Measurements from ENCODE around the gene ROS1.

ROS1 gene

DNA sequence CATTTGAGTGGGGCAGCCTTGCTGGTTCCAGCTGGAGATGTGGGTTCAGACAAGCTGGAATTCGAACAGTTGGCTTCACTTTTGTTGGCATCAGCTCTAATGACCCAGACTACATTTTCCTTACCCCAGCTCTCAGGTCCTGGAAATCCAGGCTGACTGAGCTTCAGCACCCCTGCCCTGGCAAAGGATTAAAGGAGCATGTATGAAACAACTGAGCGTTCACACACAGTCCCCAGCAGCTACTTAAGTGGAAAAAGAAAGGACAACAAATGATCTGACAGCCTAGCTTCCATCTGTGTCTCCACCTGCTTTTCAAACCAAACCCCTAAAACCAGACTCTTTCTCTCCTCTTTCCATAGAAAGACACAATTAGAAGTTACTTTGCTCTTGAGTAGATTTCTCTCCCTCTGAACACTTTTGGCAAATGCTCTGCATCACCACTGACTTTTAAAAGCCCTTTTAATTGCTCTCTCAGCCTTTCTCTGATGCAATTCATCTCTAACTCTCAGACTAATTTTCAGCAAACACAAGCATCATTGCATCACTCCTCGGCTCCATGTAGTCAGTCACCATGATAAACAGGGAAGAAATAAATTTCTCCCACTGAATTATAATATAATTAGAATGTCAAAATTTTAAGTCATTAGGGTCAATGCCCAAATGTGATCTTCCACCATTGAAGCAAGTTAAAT lies 28.1 kb downstream of the ROS1 start:
- H3K27me3 ChIP-seq (ENCODE audit: control insufficient read depth, insufficient read depth, low read length), result no peaks in the 10 kb centered on the region
- no peaks in the 10 kb centered on the region for H3K9me3 ChIP-seq (ENCODE audit: control insufficient read depth, insufficient read depth, low read length)
- no peaks in the 10 kb centered on the region for H3K4me1 ChIP-seq (ENCODE audit: control insufficient read depth, insufficient read depth, low read length)
- no peak overlapping the region for H3K4me3 ChIP-seq (ENCODE audit: low read depth, low read length)
- no peaks in the 10 kb centered on the region for H3K36me3 ChIP-seq (ENCODE audit: control insufficient read depth, insufficient read depth, low read length)
- no peak overlapping the region for H3K9ac ChIP-seq (ENCODE audit: low read depth, low read length)

DNA sequence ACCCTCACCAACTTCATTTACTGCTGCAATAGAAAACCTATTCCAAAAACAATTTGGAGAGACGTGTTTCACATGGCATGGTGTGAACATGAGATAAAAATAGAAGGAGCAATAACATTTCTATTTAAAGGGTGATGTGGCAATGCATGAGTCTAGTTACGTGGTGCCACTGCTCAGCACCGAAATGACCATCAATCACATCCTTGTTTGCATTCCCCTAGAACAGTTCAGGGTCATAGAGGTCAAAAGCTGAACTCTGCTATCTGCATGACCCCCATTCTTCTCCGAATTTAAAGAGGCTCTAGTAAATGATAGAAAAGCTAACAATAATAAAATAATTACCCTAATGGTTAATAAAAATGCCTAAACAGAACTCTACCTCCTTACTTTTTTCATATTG lies 29.5 kb downstream of the ROS1 start:
- Histone ChIP-seq H3K36me3 (ENCODE audit: control insufficient read depth, insufficient read depth, low read length) (no peaks in the 10 kb centered on the region), H3K4me3 (ENCODE audit: low read depth, low read length) (no peak overlapping the region), H3K9me3 (ENCODE audit: control insufficient read depth, insufficient read depth, low read length) (no peaks in the 10 kb centered on the region), H3K27me3 (ENCODE audit: control insufficient read depth, insufficient read depth, low read length) (no peaks in the 10 kb centered on the region), H3K4me1 (ENCODE audit: control insufficient read depth, insufficient read depth, low read length) (no peaks in the 10 kb centered on the region), H3K9ac (ENCODE audit: low read depth, low read length) (no peak overlapping the region)

DNA sequence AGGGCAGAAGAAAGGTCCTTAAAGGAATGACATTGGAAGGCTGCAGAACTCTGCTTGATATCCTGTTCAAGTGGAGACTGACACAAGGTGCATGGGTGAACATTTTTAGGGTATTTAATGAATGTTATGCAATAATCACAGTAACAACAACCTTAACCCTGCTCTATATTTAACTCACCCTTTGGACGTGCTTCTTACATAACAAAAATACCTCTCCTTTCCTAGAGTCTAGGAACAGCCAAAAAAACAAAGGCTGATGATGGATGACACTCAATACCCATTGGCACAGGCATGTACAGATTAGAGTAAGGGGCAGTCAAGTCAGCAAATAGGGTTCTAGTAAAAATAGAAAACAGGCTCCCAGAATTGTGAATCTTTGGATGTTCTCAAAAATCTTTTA lies 30.6 kb downstream of the ROS1 start:
- no peak overlapping the region for H3K9ac ChIP-seq (ENCODE audit: low read depth, low read length)
- H3K36me3 ChIP-seq (ENCODE audit: control insufficient read depth, insufficient read depth, low read length), result no peaks in the 10 kb centered on the region
- H3K4me1 ChIP-seq (ENCODE audit: control insufficient read depth, insufficient read depth, low read length), result no peaks in the 10 kb centered on the region
- H3K9me3 ChIP-seq (ENCODE audit: control insufficient read depth, insufficient read depth, low read length), result no peaks in the 10 kb centered on the region
- H3K27me3 ChIP-seq (ENCODE audit: control insufficient read depth, insufficient read depth, low read length), result no peaks in the 10 kb centered on the region
- no peak overlapping the region for H3K4me3 ChIP-seq (ENCODE audit: low read depth, low read length)

DNA sequence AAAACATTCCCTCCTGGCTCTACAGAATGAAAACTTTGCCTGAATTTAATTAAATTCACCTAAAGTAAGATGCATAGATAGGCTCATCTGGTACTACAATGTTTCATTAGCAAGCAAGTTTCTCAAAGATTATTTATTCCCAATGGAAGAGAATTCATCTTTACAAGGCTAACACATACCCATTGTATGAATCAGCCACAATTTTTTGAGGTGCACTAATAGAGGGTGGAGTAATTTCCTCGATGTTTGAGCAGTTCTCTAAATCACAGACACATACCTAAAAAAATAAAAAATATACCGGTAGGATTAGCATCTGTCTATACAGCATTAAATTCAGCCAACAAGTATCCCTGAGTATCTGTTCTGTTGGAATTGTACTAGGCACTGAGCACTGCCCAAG lies 32.7 kb downstream of the ROS1 start:
- Histone ChIP-seq H3K9ac (ENCODE audit: low read depth, low read length) (no peak overlapping the region), H3K36me3 (ENCODE audit: control insufficient read depth, insufficient read depth, low read length) (no peaks in the 10 kb centered on the region), H3K4me1 (ENCODE audit: control insufficient read depth, insufficient read depth, low read length) (no peaks in the 10 kb centered on the region), H3K27me3 (ENCODE audit: control insufficient read depth, insufficient read depth, low read length) (no peaks in the 10 kb centered on the region), H3K9me3 (ENCODE audit: control insufficient read depth, insufficient read depth, low read length) (no peaks in the 10 kb centered on the region), H3K4me3 (ENCODE audit: low read depth, low read length) (no peak overlapping the region)

DNA sequence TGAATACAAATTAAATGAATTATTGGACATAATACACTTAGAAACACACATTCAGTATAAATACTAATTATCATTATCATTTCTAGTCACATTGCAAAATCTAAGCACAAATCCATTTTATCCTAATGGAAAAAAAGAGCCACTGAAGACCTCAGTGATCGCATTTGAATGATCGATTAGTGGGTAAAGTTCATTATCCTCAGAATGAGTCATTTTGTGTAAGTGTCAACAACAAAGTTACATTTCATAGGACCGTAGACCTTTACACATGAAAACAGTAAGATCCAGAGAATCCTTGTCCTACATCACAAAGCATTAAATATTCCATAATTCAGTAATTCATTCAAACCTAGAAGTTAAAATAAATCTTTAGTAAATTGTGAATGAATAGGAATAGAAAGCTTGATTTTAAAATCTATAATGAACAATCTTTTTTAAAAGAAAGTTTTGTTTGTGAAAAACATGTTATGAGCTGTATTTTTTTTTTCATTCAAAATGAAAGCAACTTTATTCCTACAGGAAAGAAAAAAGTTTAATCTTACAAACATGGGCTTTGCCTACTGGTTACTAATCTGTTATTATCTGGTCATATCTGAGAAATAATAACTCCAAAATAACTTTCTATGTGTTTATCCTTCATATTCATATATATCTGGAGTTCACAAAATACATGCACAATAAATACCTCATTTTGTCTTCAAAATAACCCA lies 33.7 kb downstream of the ROS1 start:
- H3K27me3 ChIP-seq (ENCODE audit: control insufficient read depth, insufficient read depth, low read length), result no peaks in the 10 kb centered on the region
- no peak overlapping the region for H3K4me3 ChIP-seq (ENCODE audit: low read depth, low read length)
- H3K36me3 ChIP-seq (ENCODE audit: control insufficient read depth, insufficient read depth, low read length), result no peaks in the 10 kb centered on the region
- H3K9ac ChIP-seq (ENCODE audit: low read depth, low read length), result no peak overlapping the region
- H3K4me1 ChIP-seq (ENCODE audit: control insufficient read depth, insufficient read depth, low read length), result no peaks in the 10 kb centered on the region
- H3K9me3 ChIP-seq (ENCODE audit: control insufficient read depth, insufficient read depth, low read length), result no peaks in the 10 kb centered on the region

DNA sequence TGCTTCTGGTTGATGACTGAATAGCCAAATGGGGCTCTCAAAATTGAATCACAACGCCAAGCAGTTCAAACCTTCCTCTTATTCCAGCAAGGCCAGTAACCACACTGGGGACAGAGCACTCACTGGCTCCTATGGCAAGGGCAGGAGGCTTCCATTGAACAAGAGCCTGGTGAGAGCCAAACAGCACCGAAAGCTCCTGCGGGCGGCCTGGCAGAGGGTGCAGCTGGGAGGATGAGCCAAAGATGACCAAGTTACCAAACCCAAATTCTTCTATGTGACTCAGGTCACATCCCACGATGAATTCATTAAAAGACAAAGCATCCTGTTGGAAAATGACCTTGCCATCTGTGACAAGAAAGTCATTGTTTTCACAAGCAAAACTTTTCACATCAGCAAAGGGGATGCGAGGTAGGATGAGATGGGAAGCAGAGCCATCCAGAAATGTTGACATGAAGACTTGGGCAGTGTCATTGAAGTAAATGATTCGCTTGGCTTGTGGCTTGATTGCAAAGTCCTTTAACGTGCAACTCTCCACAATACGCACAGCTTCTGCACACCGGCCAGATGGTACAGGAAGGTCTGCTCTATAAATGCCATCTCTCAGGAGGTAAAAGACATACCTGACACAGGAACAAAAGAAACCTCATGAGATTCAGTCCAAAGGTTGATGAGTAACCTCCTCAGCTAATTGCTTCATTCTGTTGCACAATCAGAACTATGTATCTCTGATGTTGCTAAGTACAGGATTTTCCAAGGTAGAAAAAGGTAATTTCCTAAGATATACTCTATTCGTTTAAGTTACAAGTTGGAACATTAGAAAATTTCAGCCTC lies 36.3 kb downstream of the ROS1 start:
- no peaks in the 10 kb centered on the region for H3K36me3 ChIP-seq (ENCODE audit: control insufficient read depth, insufficient read depth, low read length)
- H3K27me3 ChIP-seq (ENCODE audit: control insufficient read depth, insufficient read depth, low read length), result no peaks in the 10 kb centered on the region
- H3K4me1 ChIP-seq (ENCODE audit: control insufficient read depth, insufficient read depth, low read length), result no peaks in the 10 kb centered on the region
- no peak overlapping the region for H3K4me3 ChIP-seq (ENCODE audit: low read depth, low read length)
- H3K9ac ChIP-seq (ENCODE audit: low read depth, low read length), result no peak overlapping the region
- H3K9me3 ChIP-seq (ENCODE audit: control insufficient read depth, insufficient read depth, low read length), result no peaks in the 10 kb centered on the region

DNA sequence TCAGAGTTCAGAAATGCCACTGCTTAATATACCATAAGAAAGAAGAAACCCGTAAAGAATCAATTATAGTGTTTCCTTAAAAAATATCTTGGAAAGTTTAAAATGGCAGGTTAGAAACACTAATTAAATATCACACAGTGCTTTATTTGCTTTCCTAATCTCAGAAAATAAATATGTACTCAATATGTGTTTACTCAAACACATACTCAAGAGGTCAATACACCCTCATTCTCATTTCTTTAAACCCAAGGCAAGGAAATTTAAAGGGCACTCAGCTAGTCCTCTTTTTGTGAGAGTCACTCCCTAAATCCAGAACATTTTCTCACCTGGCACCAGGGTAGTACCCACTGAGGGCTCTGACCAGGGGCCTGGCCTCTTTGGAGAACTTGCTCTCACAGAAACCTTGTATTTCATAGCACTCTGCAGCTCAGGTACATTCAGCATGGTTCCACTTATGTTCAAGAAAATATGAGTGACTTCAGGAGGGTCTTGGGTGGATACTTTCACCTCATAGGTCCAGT lies 38.2 kb downstream of the ROS1 start:
- no peaks in the 10 kb centered on the region for H3K4me1 ChIP-seq (ENCODE audit: control insufficient read depth, insufficient read depth, low read length)
- H3K9me3 ChIP-seq (ENCODE audit: control insufficient read depth, insufficient read depth, low read length), result no peaks in the 10 kb centered on the region
- H3K27me3 ChIP-seq (ENCODE audit: control insufficient read depth, insufficient read depth, low read length), result no peaks in the 10 kb centered on the region
- no peak overlapping the region for H3K4me3 ChIP-seq (ENCODE audit: low read depth, low read length)
- H3K9ac ChIP-seq (ENCODE audit: low read depth, low read length), result no peak overlapping the region
- no peaks in the 10 kb centered on the region for H3K36me3 ChIP-seq (ENCODE audit: control insufficient read depth, insufficient read depth, low read length)

DNA sequence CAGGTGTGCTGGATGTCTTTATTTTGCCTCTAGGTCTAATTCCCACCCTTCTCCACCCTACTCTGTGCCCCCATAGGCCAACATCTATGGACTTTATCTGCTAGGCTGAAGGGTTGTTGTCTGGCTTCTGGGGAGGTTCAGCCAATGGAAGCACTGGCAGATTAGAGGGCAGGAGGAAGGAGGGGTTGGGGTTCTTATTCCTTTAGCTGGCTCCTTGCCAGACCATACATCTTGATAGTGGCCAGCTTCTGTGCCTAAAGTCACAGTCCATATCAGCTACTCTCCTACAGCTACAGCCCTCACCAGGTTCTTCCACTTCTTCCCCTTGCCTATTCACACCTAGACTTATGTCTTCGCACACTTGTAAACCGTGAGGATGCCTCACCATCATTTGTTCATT lies 41.1 kb downstream of the ROS1 start:
- Histone ChIP-seq H3K27me3 (ENCODE audit: control insufficient read depth, insufficient read depth, low read length) (no peaks in the 10 kb centered on the region), H3K9ac (ENCODE audit: low read depth, low read length) (no peak overlapping the region), H3K36me3 (ENCODE audit: control insufficient read depth, insufficient read depth, low read length) (no peaks in the 10 kb centered on the region), H3K4me1 (ENCODE audit: control insufficient read depth, insufficient read depth, low read length) (no peaks in the 10 kb centered on the region), H3K4me3 (ENCODE audit: low read depth, low read length) (no peak overlapping the region), H3K9me3 (ENCODE audit: control insufficient read depth, insufficient read depth, low read length) (no peaks in the 10 kb centered on the region)

DNA sequence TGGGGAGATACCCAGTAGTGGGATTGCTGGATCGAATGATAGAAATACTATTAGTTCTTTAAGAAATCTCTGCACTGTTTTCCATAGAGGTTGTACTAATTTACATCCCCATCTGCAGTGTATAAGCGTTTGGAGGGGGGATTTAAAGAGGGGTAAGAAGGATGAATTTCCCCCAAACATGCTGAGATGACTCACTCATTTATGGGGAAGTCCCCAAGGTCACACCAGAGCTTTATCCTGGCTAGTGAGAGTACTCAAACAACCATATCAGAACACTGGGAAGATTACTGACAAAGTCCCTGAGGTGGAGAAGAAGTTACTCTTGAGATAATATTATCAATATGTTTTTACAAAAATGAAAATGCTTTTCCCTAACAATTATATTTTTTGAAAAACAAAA lies 44.0 kb downstream of the ROS1 start:
- Histone ChIP-seq H3K4me3 (ENCODE audit: low read depth, low read length) (no peak overlapping the region), H3K36me3 (ENCODE audit: control insufficient read depth, insufficient read depth, low read length) (no peaks in the 10 kb centered on the region), H3K4me1 (ENCODE audit: control insufficient read depth, insufficient read depth, low read length) (no peaks in the 10 kb centered on the region), H3K9ac (ENCODE audit: low read depth, low read length) (no peak overlapping the region), H3K27me3 (ENCODE audit: control insufficient read depth, insufficient read depth, low read length) (no peaks in the 10 kb centered on the region), H3K9me3 (ENCODE audit: control insufficient read depth, insufficient read depth, low read length) (no peaks in the 10 kb centered on the region)

DNA sequence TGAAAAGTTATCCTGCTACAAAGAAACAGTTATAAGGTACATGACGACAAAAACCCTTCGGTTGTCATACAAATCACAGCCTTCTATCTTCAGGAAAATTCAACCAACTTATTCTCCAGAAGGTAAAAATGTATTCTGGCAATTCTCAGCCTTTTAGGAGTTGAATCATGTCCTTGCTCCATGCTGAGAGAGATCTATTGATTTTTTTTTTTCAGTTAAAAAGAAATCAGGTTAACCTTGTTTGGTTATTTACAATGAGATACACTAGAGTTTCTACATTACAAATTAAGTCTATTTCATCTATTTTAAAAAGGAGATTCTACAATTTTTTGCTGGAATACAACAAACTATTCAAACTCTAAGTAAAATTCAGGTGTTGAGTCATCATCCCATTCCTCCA lies 45.4 kb downstream of the ROS1 start:
- no peaks in the 10 kb centered on the region for H3K4me1 ChIP-seq (ENCODE audit: control insufficient read depth, insufficient read depth, low read length)
- H3K9me3 ChIP-seq (ENCODE audit: control insufficient read depth, insufficient read depth, low read length), result no peaks in the 10 kb centered on the region
- H3K27me3 ChIP-seq (ENCODE audit: control insufficient read depth, insufficient read depth, low read length), result no peaks in the 10 kb centered on the region
- no peak overlapping the region for H3K4me3 ChIP-seq (ENCODE audit: low read depth, low read length)
- no peak overlapping the region for H3K9ac ChIP-seq (ENCODE audit: low read depth, low read length)
- no peaks in the 10 kb centered on the region for H3K36me3 ChIP-seq (ENCODE audit: control insufficient read depth, insufficient read depth, low read length)

DNA sequence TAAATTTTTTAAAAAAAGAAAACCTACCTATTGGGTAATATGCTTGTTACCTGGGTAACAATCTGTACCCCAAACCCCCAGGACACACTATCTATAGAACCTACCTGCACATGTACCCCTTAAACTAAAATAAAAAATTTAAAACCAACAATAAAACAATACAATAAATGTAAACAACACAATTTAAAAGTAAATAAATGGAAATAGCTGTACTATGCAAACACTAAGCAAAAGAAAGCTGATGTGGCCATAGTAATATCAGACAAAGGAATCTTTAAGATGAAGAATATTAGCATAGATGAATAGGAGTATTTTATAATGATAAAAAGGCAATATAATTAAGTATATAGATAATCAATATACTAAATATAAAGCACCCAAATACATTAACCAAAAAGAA lies 50.3 kb downstream of the ROS1 start:
- H3K27me3 ChIP-seq (ENCODE audit: control insufficient read depth, insufficient read depth, low read length), result no peaks in the 10 kb centered on the region
- no peak overlapping the region for H3K4me3 ChIP-seq (ENCODE audit: low read depth, low read length)
- H3K9ac ChIP-seq (ENCODE audit: low read depth, low read length), result no peak overlapping the region
- H3K9me3 ChIP-seq (ENCODE audit: control insufficient read depth, insufficient read depth, low read length), result no peaks in the 10 kb centered on the region
- H3K36me3 ChIP-seq (ENCODE audit: control insufficient read depth, insufficient read depth, low read length), result no peaks in the 10 kb centered on the region
- peaks cover 5% of the 10 kb centered on the region for H3K4me1 ChIP-seq (ENCODE audit: control insufficient read depth, insufficient read depth, low read length)

All from iPS-15b (cell line).